Smooth muscle cell (in vitro differentiated cells): ENCODE results near the gene AOPEP. TPM values are rescaled to one million over a fixed set of nuclear protein-coding genes. Genes with fewer than 3 reads are reported as not detected.

Experiments
- DNase-seq: peaks from one replicate; lab custom pipeline; 2025; ENCODE audit not compliant: unreplicated experiment; lab: John Stamatoyannopoulos, UW
- H2AFZ ChIP-seq: fragments of 200-600 bp; sonication (generic); 2 replicates; pipeline ENCODE4 v1.6.0; 2016; ENCODE audit warnings: antibody characterized with exemption, low read depth, mild to moderate bottlenecking
- H3F3A ChIP-seq: fragments of 200-600 bp; sonication (generic); 2 replicates; pipeline ENCODE4 v1.6.0; 2017; ENCODE audit warnings: antibody characterized with exemption, low read depth
- H3K27ac ChIP-seq: fragments of 200-600 bp; sonication (generic); 2 replicates; pipeline ENCODE4 v1.5.1; 2016; ENCODE audit warnings: low read depth, mild to moderate bottlenecking
- H3K27me3 ChIP-seq: fragments of 200-600 bp; sonication (generic); 2 replicates; pipeline ENCODE4 v1.6.1; 2016; ENCODE audit warnings: low read depth, mild to moderate bottlenecking
- H3K36me3 ChIP-seq: fragments of 200-600 bp; sonication (generic); 2 replicates; pipeline ENCODE4 v1.5.1; 2016; ENCODE audit warnings: low read depth
- H3K4me1 ChIP-seq: fragments of 200-600 bp; sonication (generic); 2 replicates; pipeline ENCODE4 v1.5.1; 2016; ENCODE audit warnings: low read depth
- H3K4me2 ChIP-seq: fragments of 200-600 bp; sonication (generic); 2 replicates; pipeline ENCODE4 v1.6.0; 2016; ENCODE audit warnings: mild to moderate bottlenecking
- H3K4me3 ChIP-seq: fragments of 200-600 bp; sonication (generic); 2 replicates; pipeline ENCODE4 v1.5.1; 2016; ENCODE audit warnings: mild to moderate bottlenecking
- H3K79me2 ChIP-seq: fragments of 200-600 bp; sonication (generic); 2 replicates; pipeline ENCODE4 v1.6.0; 2016; ENCODE audit warnings: low read depth, mild to moderate bottlenecking
- H3K9ac ChIP-seq: fragments of 200-600 bp; sonication (generic); 2 replicates; pipeline ENCODE4 v1.6.0; 2016; ENCODE audit warnings: low read depth
- H3K9me3 ChIP-seq: fragments of 200-600 bp; sonication (generic); replicated peaks from 2 replicates; pipeline ENCODE4 v1.5.1; 2016; ENCODE audit warnings: low read depth
- H4K20me1 ChIP-seq: fragments of 200-600 bp; sonication (generic); 2 replicates; pipeline ENCODE4 v1.6.0; 2016; ENCODE audit warnings: low read depth
- WGBS: methylation state at CpG from one replicate; pipeline ENCODE4 v1.1.7; 2016; ENCODE audit warnings: low lambda C conversion rate; 5-methylcytosine and 5-hydroxymethylcytosine counted together
- polyA plus RNA-seq: library from polyadenylated mRNA; unstranded; fragments of >200 nt; fragmentation: Nextera tagmentation; extraction: Ambion mirVana; gene quantifications from 2 replicates; pipeline ENCODE4 v1.2.1, GENCODE V29; 2016
- total RNA-seq: library from RNA; depleted of rRNA; stranded (reverse); fragments of >200 nt; gene quantifications from 2 replicates; pipeline ENCODE4 v1.2.3, GENCODE V29; 2014
- TF ChIP-seq, protein P1 (sequence below): fragments of 200-600 bp; sonication (generic); IDR thresholded peaks from 2 replicates; pipeline ENCODE4 v1.5.1; 2017; ENCODE audit warnings: borderline replicate concordance, mild to moderate bottlenecking, antibody characterized with exemption; ENCODE audit not compliant: insufficient read depth, poor library complexity, severe bottlenecking

The AOPEP gene
- total and polyA plus RNA-seq, 2 experiments from 2014 or later: 52.7 to 94.9 TPM

DNA sequence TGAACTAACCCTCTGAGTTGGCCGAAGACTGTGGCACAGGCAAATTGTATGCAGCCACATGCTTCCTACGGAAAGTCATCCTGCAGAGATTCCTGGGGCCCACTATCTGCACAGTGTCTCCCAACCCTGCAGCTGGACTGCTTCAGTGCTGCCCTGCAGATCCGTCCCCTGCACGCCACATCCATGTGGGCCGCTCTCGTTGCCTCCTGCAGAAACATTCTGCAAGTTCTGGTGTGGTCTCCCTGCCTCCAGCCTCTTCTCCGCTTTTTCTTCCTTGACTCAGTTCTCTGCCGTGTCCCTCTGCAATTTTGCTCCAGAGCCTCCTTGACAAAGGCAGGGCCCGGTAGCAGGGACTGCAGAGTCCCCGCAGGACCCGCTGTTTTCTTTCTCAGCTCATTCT lies 249.0 kb downstream of the AOPEP start:
- Histone ChIP-seq H3K9ac (no peak overlapping the region), H3K79me2 (no peaks in the 10 kb centered on the region), H3K36me3 (no peaks in the 10 kb centered on the region), H3F3A (peaks cover 6% of the 10 kb centered on the region), H2AFZ (no peak overlapping the region), H3K27ac (peak overlapping the region; percentile 46), H3K27me3 (no peaks in the 10 kb centered on the region), H4K20me1 (no peaks in the 10 kb centered on the region), H3K9me3 (no peaks in the 10 kb centered on the region), H3K4me1 (peaks cover 47% of the 10 kb centered on the region), H3K4me3 (no peak overlapping the region), H3K4me2 (peak overlapping the region; percentile 54)
- DNase-seq: no peak
- TF ChIP-seq, protein P1, sequence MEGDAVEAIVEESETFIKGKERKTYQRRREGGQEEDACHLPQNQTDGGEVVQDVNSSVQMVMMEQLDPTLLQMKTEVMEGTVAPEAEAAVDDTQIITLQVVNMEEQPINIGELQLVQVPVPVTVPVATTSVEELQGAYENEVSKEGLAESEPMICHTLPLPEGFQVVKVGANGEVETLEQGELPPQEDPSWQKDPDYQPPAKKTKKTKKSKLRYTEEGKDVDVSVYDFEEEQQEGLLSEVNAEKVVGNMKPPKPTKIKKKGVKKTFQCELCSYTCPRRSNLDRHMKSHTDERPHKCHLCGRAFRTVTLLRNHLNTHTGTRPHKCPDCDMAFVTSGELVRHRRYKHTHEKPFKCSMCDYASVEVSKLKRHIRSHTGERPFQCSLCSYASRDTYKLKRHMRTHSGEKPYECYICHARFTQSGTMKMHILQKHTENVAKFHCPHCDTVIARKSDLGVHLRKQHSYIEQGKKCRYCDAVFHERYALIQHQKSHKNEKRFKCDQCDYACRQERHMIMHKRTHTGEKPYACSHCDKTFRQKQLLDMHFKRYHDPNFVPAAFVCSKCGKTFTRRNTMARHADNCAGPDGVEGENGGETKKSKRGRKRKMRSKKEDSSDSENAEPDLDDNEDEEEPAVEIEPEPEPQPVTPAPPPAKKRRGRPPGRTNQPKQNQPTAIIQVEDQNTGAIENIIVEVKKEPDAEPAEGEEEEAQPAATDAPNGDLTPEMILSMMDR: no peak
- WGBS: 55% methylated on average over 11 of the region's 11 CpGs

DNA sequence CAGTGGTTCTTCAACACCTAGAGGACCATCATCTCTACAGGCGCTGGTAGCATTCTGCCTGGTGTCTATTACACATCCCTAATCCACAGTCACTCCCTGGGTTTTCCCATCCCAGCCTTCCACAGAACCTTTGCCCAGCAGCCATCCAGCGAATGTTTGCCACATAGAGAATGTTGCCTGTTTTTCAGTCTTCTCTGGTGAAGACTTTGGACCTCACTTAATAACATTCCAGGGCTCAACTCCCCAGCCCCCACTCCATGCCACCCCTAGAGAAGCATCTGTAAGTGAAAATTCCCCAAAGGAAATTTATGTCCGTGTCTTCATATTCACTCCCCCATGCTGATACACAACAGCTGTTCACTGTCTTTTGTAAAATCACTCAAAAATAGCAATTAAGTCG lies 249.6 kb downstream of the AOPEP start:
- H3K4me3 ChIP-seq: no peak overlapping the region

DNA sequence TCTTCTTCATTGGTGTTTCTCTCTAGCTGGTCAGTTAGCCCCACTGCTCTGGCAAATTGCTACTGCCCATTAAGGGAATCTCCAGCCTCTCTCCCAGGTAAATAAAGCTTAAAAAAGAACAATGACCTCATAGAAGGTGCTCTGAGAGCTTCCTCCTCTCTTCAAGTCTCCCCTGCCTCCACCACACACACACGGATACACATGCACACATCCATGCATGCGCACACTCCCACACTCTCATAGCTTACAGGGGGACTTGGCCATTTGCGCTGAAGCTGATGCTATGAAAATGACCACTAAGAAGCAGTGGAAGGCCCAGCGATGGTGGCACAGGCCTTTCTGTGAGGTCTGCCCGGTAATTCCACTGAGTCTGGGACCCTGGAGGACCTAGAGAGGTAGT lies 250.9 kb downstream of the AOPEP start:
- Histone ChIP-seq H3K36me3 (no peaks in the 10 kb centered on the region), H3K4me2 (no peak overlapping the region), H3K4me3 (no peak overlapping the region), H2AFZ (no peak overlapping the region), H3K79me2 (no peaks in the 10 kb centered on the region), H3K9me3 (no peaks in the 10 kb centered on the region), H3K9ac (no peak overlapping the region), H4K20me1 (no peaks in the 10 kb centered on the region), H3F3A (peaks cover 6% of the 10 kb centered on the region), H3K27ac (no peak overlapping the region), H3K27me3 (no peaks in the 10 kb centered on the region), H3K4me1 (peaks cover 33% of the 10 kb centered on the region)
- WGBS: 99% methylated on average over 5 of the region's 5 CpGs
- TF ChIP-seq, protein P1: no peak
- no peak for DNase-seq

More for the DNA sequence above, 249.6 kb downstream of the AOPEP start:
- Histone ChIP-seq H2AFZ (no peak overlapping the region), H3F3A (peaks cover 6% of the 10 kb centered on the region), H3K4me1 (peaks cover 45% of the 10 kb centered on the region), H3K36me3 (no peaks in the 10 kb centered on the region), H4K20me1 (no peaks in the 10 kb centered on the region), H3K4me2 (no peak overlapping the region), H3K9ac (no peak overlapping the region), H3K79me2 (no peaks in the 10 kb centered on the region), H3K27ac (no peak overlapping the region), H3K27me3 (no peaks in the 10 kb centered on the region), H3K9me3 (no peaks in the 10 kb centered on the region)
- 73% methylated on average over 4 of the region's 4 CpGs for WGBS
- TF ChIP-seq, protein P1: no peak
- DNase-seq: no peak

DNA sequence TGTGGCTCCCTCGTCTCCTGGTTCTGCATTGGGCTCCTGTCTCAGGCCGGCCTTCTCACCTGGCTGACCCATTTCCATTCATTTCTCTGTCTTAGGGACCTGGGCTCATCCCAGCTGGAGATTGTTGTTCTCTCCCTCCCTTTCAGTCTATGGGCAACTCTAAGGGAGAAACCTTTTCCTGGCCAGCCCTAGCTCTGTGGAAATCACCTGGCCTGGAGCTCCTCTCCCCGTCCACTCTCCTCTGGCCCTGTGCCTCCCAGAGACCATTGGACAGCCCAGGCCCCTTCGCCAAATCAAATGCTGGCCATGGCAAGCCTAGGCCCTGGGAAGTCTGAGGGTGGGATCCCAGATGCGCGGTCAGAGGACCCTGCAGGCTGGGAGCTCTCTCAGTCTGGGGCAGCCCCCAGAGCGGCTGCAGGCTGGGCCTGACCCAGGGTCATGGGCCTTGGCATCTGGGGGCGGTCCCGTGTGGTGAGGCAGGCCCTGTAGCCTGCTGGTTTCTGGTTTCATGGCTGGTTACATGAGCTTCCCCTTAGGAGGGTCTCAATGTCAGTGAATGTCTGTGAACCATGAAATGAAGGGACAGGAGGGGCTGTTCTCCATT lies 253.5 kb downstream of the AOPEP start:
- Histone ChIP-seq H3K4me1 (peaks cover 12% of the 10 kb centered on the region), H3K27me3 (no peaks in the 10 kb centered on the region), H4K20me1 (no peaks in the 10 kb centered on the region), H3F3A (no peaks in the 10 kb centered on the region), H3K79me2 (no peaks in the 10 kb centered on the region), H3K9ac (no peak overlapping the region), H3K4me3 (no peak overlapping the region), H3K4me2 (no peak overlapping the region), H3K27ac (no peak overlapping the region), H3K36me3 (no peaks in the 10 kb centered on the region), H3K9me3 (no peaks in the 10 kb centered on the region), H2AFZ (no peak overlapping the region)
- TF ChIP-seq, protein P1: no peak
- 94% methylated on average over 9 of the region's 9 CpGs for WGBS
- no peak for DNase-seq
